Breast epithelium (tissue), 3 donors: ENCODE data around the gene ITPR3.

Source experiments
- POLR2A ChIP-seq: fragments of 450-650 bp; IDR thresholded peaks from one replicate; pipeline ENCODE4 v1.6.1; 2016; ENCODE audit warnings: antibody characterized with exemption, mild to moderate bottlenecking, moderate library complexity
- POLR2AphosphoS5 ChIP-seq, 3 donors: sonication (generic); formaldehyde crosslinking; IDR thresholded peaks; one replicate each; pipeline ENCODE4 v1.6.1; 2017; ENCODE audit warnings: antibody characterized with exemption in 3 of 3
- TF ChIP-seq, protein P1 (sequence below), 3 donors: fragments of 450-650 bp; IDR thresholded peaks; one replicate each; pipeline ENCODE4 v1.5.1; 2016 to 2017; ENCODE audit warnings: antibody characterized with exemption in 3 of 3, mild to moderate bottlenecking in 3 of 3, moderate library complexity in 3 of 3

GRCh38 chr6:33667776-33668175, 46.7 kb downstream of the ITPR3 start:
- TF ChIP-seq, protein P1, sequence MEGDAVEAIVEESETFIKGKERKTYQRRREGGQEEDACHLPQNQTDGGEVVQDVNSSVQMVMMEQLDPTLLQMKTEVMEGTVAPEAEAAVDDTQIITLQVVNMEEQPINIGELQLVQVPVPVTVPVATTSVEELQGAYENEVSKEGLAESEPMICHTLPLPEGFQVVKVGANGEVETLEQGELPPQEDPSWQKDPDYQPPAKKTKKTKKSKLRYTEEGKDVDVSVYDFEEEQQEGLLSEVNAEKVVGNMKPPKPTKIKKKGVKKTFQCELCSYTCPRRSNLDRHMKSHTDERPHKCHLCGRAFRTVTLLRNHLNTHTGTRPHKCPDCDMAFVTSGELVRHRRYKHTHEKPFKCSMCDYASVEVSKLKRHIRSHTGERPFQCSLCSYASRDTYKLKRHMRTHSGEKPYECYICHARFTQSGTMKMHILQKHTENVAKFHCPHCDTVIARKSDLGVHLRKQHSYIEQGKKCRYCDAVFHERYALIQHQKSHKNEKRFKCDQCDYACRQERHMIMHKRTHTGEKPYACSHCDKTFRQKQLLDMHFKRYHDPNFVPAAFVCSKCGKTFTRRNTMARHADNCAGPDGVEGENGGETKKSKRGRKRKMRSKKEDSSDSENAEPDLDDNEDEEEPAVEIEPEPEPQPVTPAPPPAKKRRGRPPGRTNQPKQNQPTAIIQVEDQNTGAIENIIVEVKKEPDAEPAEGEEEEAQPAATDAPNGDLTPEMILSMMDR (IDR thresholded peaks at IDR 0.05), result no peak
- TF ChIP-seq POLR2A, result no peak
- no peak for TF ChIP-seq POLR2AphosphoS5 (IDR thresholded peaks at IDR 0.05)
